ENCODE measurements around the gene FNIP2.
"Not testable (repeated sequence)": the region's sequence is repeated elsewhere in the genome, so short reads cannot be mapped to it uniquely, and the experiment has no call there.

The FNIP2 gene
- total RNA-seq, result 308 to 864 (median 505) reads per million in 17 experiments

DNA sequence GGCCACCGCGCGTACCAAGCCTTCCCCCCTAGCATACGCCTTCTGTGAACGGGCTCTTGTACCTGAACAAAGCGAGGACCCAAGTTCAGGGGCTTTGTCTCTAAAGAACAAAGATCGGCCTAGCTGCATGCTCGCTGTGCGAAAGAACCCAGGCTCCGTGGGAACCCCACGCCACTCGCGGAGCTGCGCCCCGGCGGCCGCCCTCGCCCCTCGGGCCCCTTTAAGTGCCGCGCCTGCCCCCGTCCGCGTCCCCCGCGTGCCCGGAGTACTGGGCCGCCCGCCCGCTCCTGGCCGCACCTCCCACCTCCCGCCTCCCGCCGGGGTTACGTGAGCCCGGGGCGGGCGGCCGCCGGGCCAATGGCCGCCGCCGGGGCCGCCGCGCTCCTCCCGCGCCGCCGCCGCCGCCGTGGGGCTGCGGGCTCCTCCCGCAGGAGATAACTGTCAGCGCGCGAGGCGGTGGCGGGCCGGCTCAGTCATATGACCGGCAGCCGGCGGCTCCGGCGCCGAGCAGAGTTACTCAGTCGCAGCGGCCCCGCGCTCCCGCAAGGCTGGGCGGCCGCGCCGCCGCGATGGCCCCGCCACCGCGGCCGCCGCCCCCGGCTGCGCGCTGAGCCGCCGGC lies at the start of gene FNIP2:
TSS of gene FNIP2 (plus strand) at position 472 of the 620 bp plus-strand sequence. CDS start 187 bp downstream, outside the sequence.
- DNase-seq, result peak; percentile 84 to 96 (median 90)

- no peak for DNase-seq
Measured at GRCh38 chr4:158721680-158722079, 47.1 kb upstream of the FNIP2 start.

DNA sequence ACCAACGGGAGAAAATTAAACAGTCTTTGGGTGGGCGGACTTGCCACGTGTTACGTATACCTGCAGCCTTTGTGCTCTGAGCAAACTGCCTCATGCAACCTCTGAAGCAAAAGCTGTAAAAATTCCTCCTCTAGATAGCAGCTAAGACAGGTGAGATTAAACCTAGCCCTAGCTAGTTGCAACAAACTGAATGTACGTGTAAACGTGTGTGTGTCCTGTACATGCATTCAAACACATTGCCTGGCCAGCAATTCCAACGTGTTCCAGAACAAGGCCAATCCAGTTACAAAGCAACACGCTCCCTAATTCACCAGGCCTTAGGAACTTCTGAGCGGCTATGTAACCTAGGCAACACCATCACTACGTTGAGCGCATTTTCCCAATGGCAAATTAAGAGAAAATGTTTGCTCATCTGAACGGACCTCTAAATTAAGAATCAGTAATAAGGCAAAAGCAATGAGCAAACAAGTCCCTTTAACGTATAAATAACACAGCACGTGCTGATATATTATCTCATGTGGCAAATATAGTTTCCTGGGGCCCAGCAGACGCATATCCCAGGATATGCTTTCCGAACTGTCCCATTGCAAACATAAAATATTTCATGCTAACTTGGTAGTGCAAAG lies 46.4 kb upstream of the FNIP2 start:
- peak; percentile 7 to 30 (median 18) for DNase-seq

DNA sequence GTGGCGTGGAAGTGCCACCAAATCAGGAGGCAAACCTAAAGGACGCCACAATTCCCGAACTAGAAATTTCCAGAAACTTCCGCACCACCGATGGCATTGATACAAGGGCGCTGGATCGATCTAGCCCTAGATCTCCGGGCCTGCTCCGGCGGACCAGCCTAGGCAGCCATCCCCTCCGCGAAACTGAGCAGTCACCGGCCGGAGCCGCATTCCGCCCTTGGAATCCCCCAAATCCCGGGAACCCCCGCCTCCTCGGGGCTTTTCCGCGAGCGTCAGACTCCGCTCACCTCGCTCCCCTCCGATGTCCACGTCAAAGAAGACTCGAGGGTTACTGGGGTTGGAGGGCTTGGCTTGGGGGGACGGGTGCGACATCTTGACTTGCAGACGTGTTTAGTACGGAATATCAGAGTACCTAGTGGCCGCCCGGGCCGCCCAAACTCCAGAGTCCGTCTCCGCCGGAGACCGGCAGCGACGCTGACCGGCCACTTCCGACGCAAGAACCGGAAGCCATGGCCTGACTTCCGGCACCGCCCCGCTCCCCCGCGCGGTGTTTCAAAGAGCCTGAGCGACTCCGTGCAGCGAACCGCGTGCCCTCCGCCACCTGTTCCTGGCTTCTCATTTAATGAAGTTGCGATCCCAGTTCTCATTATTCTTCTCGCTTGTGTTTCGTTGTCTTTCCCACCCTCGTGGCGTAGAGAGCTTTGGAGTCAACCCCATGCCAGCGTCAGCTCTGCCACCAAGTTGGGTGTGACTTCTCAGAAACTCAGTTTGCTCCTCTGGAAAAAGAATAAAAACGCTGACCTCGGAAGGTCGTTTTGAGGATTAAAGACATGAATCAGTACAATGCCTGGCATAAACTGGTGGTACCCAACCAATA lies 45.7 kb upstream of the FNIP2 start, which contains the start of gene PPID:
TSS of gene PPID (minus strand) at position 480 of the 877 bp plus-strand sequence. CDS start at position 372, 108 bp downstream.
- DNase-seq, result peak; percentile 89 to 95 (median 92)

GRCh38 chr4:158724637-158725036 lies 44.2 kb upstream of the FNIP2 start:
- DNase-seq, result no peak

DNA sequence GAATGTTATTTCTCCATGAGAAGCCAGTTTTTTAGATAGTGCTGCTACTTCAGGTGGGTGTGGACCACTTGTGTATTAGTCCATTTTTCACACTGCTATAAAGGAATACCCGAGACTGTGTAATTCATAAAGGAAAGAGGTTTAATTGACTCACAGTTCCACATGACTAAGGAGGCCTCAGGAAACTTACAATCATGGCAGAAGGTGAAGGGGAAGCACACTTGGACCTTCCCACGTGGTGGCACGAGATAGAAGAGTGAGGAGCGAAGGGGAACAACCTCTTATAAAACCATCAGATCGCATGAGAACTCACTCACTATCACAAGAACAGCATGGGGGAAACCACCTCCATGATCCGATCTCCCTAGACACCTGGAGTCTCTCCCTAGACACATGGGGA lies 42.2 kb upstream of the FNIP2 start:
- DNase-seq, result peak in 2 of 4 experiments; percentile 12 to 13

DNA sequence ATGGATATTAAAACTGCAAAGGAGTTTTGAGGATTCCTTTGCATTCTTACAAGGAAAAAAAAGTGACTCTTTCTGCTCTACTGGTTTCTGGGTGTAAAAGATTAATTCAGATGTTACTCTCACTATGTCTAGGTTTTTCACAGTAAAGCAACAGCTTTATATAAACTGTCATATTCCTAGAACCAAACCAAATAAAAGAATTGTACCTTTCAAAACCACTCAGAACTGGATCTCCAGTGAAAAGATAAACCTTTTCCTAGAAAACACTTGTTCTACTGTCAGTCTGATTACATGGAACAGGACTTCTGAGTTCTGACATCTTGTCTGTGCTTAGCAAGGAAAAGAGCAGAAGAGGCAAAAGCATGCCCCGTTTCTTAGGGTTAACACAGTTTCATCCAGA lies 40.6 kb upstream of the FNIP2 start:
- DNase-seq, result no peak

GRCh38 chr4:158729716-158730559 lies 38.9 kb upstream of the FNIP2 start:
- DNase-seq, result peak; percentile 79 to 86 (median 82)

GRCh38 chr4:158738866-158739265 lies 30.0 kb upstream of the FNIP2 start:
- no peak for DNase-seq

DNA sequence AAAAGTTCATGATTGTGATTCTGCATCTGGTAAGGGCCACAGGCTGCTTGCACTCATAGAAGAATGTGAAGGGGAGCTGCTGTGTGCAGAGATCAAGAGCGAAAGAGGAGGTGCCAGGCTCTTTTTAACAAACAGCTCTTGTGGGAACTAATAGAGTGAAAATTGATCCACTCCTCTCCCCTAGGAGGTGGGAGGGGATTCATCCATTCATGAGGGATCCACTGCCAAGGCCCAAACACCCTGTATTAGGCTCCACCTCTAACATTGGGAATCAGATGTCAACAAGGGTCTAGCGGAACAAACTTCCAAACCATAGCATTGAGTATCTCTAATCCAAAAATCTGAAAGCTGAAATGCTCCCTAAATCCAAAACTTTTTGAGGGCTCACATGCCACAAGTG lies 29.2 kb upstream of the FNIP2 start:
- DNase-seq, result no peak

GRCh38 chr4:158741326-158742021 lies 27.4 kb upstream of the FNIP2 start:
- no peak for DNase-seq

DNA sequence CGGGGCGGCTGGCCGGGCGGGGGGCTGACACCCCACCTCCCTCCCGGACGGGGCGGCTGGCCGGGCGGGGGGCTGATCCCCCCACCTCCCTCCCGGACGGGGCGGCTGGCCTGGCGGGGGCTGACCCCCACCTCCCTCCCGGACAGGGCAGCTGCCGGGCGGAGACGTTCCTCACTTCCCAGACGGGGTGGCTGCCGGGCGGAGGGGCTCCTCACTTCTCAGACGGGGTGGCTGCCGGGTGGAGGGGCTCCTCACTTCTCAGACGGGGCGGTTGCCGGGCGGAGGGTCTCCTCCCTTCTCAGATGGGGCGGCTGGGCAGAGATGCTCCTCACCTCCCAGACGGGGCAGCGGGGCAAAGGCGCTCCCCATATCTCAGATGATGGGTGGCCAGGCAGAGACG lies 22.3 kb upstream of the FNIP2 start:
- not testable (repeated sequence) for DNase-seq

DNA sequence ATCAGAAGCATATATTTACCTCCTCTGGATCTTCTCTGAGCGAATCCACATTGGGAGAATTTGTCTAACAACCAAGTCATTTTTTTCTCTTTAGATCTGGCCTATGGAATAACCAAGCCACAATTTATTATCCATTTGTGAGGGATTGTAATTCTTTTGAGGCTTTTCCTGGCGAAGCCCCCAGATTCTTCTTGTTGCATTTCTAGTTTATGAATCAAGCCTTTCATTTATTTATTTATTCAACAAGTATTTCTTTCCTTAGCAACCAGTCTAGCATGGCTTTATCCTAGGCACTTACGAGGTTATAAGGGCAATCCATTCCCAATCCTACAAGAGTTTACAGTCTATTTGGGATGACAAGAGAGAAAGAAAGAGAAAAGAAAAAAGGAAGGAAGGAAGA lies 18.4 kb upstream of the FNIP2 start:
- DNase-seq, result no peak

DNA sequence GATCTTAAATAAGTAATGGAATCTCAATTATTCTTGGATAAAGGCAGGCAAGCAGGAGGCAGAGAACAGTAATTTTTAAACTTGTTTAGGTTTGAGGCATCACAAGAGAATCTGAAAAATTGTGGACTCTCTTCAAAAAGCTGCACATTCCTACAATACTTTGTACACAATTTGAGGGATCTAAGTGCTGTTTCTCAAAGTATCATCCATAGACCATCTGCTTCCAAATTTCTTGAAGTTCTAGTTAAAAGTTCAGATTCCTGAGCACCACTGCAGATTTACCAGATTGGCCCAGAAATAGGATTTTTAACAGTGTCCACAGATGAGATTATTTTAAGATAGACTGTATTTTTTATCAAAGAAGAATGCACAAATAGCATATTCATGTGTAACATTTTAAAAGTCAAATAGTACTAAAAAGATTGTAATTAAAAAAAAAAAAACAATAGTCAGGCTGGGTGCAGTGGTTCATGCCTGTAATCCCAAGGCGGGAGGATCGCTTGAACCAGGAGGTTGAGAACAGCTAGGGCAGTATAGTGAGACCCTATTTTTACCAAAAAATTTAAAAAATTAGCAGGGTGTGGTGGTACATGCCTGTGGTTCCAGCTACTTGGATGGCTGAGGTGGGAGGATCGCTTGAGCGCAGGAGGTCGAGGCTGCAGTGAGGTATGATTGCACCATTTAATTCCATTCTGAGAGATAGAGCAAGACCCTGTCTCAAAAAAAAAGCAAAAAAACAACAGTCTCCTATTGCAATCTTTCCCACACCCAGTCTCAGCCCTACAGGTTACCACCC lies 14.2 kb upstream of the FNIP2 start:
- DNase-seq, result no peak

- not testable (repeated sequence) for DNase-seq
Measured at GRCh38 chr4:158755819-158756218, 13.0 kb upstream of the FNIP2 start.

DNA sequence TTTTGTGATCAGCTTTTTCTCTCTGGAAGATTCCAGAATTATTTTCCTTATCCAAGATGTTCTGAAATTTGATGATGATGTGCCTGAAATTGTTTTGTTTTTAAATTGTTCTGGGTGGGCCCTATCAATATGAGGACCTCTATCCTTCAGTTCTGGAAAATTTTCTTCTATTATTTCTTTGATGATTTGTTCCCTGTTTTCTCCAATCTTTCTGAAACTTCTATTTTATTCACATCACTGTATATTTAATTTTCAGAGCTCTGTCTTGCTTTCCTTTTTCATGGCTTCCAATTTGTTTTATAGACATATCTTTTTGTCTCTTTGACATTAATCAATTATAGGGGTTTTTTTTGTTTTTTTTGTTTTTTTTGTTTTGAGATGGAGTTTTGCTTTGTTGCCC lies 12.2 kb upstream of the FNIP2 start:
- no peak for DNase-seq

DNA sequence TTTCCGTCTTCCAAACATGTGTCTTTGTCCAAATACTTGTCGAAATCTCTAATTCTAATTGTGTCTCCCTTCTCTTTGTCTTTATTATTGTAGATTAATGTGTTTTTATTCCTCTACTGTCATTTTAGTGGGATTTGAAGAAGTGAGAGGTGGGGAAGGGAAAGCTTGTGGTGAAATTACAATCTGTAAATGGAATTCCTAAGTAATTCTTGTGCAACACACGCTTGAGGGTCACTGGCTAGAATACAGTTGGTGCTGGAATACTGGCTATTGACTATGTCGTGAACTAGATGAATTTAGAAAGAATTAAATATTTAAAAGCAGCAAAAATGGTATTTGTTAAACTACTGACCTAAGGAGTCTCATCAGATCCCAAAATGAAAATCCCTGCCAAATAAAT lies 10.7 kb upstream of the FNIP2 start:
- no peak for DNase-seq

GRCh38 chr4:158758703-158759102 lies 10.1 kb upstream of the FNIP2 start:
- DNase-seq, result no peak

DNA sequence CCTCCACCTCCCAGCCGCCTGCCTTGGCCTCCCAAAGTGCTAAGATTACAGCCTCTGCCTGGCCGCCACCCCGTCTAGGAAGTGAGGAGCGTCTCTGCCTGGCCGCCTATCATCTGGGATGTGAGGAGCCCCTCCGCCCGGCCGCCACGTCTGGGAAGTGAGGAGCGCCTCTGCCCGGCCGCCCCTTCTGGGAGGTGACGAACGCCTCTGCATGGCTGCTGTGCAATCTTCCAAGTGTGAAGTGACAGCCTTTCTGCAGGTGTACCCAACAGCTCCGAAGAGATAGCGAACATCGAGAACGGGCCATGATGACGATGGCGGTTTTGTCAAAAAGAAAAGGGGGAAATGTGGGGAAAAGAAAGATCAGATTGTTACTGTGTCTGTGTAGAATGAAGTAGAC lies 9.3 kb upstream of the FNIP2 start:
- DNase-seq, result not testable (repeated sequence)

- DNase-seq, result no peak
Measured at GRCh38 chr4:158760866-158761265, 8.0 kb upstream of the FNIP2 start.

DNA sequence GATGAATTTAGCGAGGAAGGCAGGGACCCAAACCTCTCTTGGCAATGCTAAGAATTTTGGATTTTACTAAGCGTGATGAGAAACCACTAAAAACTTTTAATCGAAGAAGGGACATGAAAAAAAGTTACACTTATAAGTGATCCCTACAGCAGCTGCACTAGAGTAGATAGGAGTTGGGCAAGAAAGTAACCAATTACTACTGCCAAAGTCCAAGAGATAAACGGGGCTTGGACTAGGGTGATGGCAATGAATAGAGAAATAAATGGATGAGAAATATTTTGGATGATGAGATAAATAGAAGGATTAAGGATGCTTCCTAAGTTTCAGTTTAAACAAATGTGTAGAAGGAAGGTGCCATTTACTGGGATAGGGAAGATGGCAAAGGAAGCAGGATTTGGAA lies 6.3 kb upstream of the FNIP2 start:
- no peak for DNase-seq
